ENCODE measurements around the gene COL10A1.

The COL10A1 gene

GRCh38 chr6:116083052-116083451 is 42.9 kb downstream of the COL10A1 start:
- DNase-seq (ENCODE audit: low read depth in 2 of 2): no peak

- no peak for DNase-seq (ENCODE audit: low read depth in 2 of 2)
Observed at GRCh38 chr6:116078945-116079344, 47.0 kb downstream of the COL10A1 start.

- DNase-seq (ENCODE audit: low read depth in 2 of 2): no peak
Observed at GRCh38 chr6:116078522-116078921, 47.4 kb downstream of the COL10A1 start.

GRCh38 chr6:116074732-116075390 is 51.1 kb downstream of the COL10A1 start:
- DNase-seq (ENCODE audit: low read depth in 2 of 2): no peak

- no peak for DNase-seq (ENCODE audit: low read depth in 2 of 2)
Observed at GRCh38 chr6:116073765-116074440, 52.0 kb downstream of the COL10A1 start.

DNA sequence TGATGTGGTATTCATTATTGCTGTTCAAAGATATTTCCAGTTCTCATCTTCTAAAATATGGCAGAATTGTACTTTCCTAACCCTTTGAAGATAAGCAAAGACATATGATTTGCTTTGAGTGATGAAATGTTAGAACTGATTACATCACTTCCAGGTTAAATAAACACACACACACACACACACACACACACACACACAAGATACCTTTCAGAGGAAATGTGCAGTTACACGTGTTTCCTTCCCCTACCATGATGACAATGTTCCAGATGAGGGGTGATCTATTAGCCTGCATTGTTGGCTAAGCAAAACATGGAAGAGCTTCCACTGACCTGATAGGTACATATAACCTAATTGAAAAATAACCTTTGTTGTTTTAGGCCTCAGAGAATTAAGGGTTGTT is 53.6 kb downstream of the COL10A1 start:
- no peak for DNase-seq (ENCODE audit: low read depth in 2 of 2)

DNA sequence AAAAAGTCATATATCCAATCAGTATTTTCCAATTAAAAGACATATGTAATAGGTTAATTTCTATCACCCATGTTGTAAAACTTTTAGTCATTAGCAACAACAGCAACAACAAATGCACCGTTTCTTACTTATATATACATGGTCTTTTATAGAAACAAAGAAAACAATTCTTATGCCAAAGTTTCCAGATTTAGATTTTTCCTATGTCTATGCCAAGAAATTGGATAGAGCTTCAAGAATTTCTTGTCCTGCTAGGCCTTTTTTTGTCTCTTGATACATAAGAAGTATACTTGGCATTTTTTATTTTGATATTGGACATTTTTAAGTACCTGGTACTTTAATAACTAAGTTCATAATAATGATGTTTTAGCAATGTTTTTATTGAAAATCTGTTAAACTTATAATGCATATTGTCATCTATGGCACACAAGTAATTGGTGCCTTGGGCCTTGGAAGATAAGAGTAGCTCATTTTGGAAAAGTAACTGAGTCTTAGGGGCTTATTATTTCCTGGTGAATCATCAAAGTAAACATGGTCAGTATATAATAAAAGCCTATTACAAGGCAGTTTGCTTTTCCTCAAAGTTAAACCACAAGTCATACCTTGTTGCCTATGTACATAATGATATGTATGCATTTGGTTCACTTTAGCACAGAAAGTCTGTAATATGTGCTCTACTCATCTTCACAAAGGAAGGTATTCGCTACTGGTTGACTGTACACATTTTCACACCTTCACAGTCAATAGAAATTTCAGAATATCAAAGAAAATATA is 55.1 kb downstream of the COL10A1 start:
- no peak for DNase-seq (ENCODE audit: low read depth in 2 of 2)

DNA sequence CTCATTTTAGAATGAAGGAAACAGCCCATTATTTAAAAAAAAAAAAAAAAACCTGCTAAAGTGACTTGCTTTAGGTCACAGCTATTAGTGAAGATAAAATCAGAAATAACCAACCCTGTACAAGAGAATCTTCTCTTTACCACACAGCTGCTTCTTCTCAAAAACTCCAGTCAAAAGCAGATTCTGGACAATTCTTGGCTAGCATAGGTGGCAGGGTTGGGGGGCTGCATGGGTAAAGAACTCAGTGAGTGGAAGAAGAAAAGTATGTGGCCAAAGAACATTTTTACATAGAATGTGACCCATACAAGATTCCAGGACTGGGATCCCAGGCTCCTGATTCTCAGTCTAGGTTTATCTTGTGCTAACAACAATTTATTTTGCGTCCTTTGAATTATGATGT is 55.8 kb downstream of the COL10A1 start:
- DNase-seq (ENCODE audit: low read depth in 2 of 2): no peak

All from stimulated activated CD4-positive, alpha-beta T cell treated with anti-CD3 and anti-CD28 coated beads, Interleukin-12 subunit alpha, Interleukin-12 subunit beta, amount 100 ng/mL, for 24 hours (primary cell).